Choroid plexus epithelial cell (primary cell): ENCODE results near the gene ATP7B.
"Not testable (repeated sequence)": the region's sequence is repeated elsewhere in the genome, so short reads cannot be mapped to it uniquely, and the experiment has no call there.

ENCODE experiments used
- DNase-seq: peaks from one replicate; pipeline ENCODE4 v3.0.0-alpha.2; 2010; ENCODE audit warnings: low read depth
- H3K4me3 ChIP-seq: 2 replicates; pipeline ENCODE4 v1.5.1; 2011; ENCODE audit warnings: low read depth, mild to moderate bottlenecking, control low read depth, low read length, moderate library complexity
- TF ChIP-seq, protein P1 (sequence below): conservative IDR thresholded peaks from 2 replicates; pipeline ENCODE4 v1.5.1; 2011; ENCODE audit warnings: low read depth, mild to moderate bottlenecking, control low read depth, inconsistent platforms, low read length, moderate library complexity

The ATP7B gene

DNA sequence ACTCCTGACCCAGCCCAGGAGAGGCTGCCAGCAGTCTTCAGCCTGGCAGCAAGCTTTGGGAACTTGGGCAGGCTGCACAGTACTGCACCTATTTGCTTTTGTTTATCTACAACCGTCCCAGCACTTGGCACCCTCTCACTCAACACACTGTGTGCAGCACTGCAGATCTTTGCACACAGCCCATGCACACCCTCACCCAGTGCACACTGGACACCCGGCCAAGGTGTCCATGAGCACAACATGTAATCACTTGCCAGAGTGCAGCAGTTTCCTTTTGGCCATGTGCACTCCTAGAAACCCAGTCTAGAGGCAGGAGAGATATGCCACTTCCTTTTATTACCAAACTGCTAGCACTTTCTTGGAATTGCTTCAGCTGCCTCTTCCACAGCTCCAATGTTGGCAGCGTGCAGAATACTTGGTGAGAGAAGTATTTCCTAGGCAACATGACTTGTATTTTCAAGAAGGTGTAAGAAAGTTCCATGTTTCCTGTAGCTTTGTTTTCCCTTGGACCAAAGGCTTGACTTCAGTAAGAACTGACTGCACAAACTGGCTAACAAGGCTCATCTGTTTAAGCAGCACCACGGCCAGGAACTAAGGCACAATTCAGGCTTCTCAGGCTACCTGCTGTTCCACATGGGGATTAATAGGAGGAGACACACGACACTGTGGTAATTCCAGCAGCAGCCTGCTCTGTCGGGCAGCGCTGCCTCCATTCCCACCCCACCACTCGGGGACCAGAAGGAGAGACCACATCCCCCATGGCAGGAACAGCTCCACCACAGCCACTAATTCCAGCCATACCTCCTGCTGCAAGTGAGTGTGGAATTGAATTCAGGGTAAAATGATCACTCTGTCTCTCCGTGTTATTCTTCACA is 15.3 kb downstream of the ATP7B start:
- TF ChIP-seq, protein P1, sequence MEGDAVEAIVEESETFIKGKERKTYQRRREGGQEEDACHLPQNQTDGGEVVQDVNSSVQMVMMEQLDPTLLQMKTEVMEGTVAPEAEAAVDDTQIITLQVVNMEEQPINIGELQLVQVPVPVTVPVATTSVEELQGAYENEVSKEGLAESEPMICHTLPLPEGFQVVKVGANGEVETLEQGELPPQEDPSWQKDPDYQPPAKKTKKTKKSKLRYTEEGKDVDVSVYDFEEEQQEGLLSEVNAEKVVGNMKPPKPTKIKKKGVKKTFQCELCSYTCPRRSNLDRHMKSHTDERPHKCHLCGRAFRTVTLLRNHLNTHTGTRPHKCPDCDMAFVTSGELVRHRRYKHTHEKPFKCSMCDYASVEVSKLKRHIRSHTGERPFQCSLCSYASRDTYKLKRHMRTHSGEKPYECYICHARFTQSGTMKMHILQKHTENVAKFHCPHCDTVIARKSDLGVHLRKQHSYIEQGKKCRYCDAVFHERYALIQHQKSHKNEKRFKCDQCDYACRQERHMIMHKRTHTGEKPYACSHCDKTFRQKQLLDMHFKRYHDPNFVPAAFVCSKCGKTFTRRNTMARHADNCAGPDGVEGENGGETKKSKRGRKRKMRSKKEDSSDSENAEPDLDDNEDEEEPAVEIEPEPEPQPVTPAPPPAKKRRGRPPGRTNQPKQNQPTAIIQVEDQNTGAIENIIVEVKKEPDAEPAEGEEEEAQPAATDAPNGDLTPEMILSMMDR, result no peak
- DNase-seq, result no peak
- no peak overlapping the region for H3K4me3 ChIP-seq

DNA sequence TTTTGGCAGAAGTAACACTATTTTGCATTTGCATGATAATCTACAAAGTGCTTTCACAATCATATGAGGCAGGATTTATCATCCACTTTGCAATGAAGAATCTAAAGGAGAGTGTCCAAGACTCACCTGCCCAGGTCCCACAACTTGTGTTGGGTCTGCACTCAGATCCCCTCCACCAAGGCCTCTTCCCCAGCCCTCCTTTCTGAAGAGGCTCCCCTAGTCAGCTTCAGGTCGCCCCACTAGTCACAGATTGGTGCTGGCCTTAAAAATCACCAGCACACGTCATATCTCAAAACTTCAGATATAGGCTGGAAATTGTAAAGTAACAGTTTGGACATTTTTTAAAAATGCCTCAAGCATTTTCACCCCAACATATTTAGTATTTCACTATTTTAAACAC is 17.5 kb downstream of the ATP7B start:
- TF ChIP-seq, protein P1, result no peak
- no peak for DNase-seq
- H3K4me3 ChIP-seq, result no peak overlapping the region

DNA sequence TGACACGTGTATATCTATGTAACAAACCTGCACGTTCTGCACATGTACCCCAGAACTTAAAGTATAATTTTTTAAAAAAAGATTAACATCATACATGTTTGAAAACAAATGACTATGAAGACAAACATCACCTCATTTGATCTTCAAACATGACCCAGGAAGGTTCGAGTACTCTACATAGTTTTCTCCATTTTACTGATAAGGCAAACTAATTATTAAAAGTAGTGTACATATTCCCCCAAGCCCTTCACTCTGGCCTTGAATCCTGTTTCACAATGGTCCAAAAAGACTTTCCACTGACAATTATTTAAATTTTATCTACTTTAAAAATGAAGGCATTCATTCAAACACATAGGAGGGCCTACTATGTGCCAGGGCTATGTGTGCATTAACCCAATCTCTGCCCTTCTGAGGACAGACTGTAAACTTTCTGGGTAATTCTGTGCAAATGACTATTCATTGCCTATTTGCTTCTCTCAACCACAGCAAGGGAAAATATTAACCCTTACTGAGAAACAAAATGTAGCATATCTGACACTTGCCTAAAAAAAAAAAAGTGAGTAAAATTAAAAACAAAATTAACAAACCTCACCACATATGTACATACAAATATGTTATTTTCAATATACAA is 22.1 kb downstream of the ATP7B start:
- DNase-seq, result no peak
- H3K4me3 ChIP-seq, result no peak overlapping the region
- TF ChIP-seq, protein P1, result no peak

GRCh38 chr13:51984904-51985303 is 26.3 kb downstream of the ATP7B start:
- H3K4me3 ChIP-seq, DNase-seq: not testable (repeated sequence)

DNA sequence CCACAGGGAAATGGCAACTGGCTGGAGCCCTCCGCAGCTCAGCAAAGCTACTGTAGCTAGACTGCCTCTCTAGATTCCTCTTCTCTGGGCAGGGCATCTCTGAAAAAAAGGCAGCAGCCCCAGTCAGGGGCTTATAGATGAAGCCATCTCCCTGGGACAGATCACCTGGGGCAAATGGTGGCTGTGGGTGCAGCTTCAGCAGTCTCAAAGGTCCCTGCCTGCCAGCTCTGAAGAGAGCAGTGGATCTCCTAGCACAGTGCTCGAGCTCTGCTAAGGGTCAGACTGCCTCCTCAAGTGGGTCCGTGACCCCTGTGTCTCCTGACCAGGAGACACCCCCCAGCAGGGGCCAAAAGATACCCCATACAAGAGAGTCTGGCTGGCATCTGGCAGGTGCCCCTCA is 28.0 kb downstream of the ATP7B start:
- not testable (repeated sequence) for H3K4me3 ChIP-seq, DNase-seq

- TF ChIP-seq, protein P1, result no peak
- no peak overlapping the region for H3K4me3 ChIP-seq
- peak; percentile 67 for DNase-seq
Observed at GRCh38 chr13:51981355-51981754, 29.9 kb downstream of the ATP7B start.

DNA sequence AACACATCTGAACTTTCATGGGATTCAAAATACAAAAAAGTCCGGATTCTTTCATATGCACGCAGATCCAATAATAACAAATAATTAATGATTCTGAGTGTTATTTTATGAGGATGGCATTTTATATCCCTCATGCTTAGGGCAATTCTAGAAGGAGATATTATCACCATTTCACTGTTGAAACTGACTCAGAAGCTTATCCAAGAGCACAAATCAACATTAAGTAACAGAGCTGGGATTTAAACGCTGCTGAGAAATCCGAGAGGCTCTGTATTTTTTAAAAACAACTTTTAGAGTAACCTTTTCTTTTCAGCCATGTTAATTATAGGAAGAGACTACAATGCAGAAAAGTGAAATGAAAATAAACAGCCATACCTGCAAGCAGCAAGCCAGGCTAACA is 30.3 kb downstream of the ATP7B start:
- no peak for DNase-seq
- no peak overlapping the region for H3K4me3 ChIP-seq
- TF ChIP-seq, protein P1, result no peak
